NCI-H526 (cell line): ENCODE measurements around the gene OTOGL.
A peak's percentile ranks its signal among the peaks of the same experiment; 100 is the strongest.

ENCODE experiments used
- DNase-seq, 2 experiments: peaks; one replicate each; lab custom pipeline; 2025; lab: John Stamatoyannopoulos, UW

OTOGL gene

GRCh38 chr12:80186727-80187217 is 87.4 kb downstream of the OTOGL start:
- DNase-seq, result peak in 1 of 2 experiments; percentile 78

- DNase-seq, result no peak
These were observed 88.3 kb downstream of the OTOGL start for GRCh38 chr12:80187660-80188090.

- peak in 1 of 2 experiments; percentile 11 for DNase-seq
These were observed 89.2 kb downstream of the OTOGL start for GRCh38 chr12:80188576-80188975.

DNA sequence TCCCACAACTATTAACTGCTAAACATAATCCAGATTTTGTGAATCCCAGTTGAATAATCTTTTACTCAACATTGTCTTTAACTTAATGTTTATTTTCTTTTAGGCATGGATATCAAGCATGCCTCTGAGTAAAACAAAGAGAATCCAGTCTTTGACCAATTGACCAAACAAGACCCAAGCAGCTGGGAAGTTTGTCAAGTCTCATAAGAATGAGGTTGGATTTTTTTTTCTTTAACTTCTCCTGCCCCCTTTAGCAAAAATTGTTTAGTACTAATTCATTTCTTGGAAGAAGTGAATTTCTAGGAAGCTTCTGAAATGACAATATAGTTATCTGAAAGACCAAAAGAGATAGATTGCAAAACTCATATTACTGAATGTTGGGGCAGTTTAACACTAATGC is 89.9 kb downstream of the OTOGL start:
- no peak for DNase-seq

GRCh38 chr12:80190001-80190400 is 90.7 kb downstream of the OTOGL start:
- no peak for DNase-seq

- no peak for DNase-seq
These were observed 92.8 kb downstream of the OTOGL start for GRCh38 chr12:80192087-80192486.

DNA sequence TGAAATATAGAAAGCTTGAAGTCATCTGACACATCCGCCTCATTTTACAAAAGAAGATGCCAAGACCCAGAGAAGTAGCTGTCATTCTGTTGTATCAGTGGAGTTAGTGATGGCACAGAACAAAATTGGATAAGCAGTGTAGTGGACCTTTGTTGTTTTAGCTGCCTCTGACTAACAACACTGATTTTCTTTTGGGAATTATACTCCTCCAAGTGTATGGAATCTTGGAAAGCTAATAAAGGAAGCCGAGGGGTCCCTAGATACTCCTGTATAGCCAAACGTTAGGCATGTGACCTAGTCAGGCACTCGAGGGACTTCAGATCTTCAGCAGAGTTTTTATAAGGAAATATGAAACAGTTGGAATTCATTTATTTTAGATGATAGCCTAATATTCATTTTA is 94.5 kb downstream of the OTOGL start:
- no peak for DNase-seq

DNA sequence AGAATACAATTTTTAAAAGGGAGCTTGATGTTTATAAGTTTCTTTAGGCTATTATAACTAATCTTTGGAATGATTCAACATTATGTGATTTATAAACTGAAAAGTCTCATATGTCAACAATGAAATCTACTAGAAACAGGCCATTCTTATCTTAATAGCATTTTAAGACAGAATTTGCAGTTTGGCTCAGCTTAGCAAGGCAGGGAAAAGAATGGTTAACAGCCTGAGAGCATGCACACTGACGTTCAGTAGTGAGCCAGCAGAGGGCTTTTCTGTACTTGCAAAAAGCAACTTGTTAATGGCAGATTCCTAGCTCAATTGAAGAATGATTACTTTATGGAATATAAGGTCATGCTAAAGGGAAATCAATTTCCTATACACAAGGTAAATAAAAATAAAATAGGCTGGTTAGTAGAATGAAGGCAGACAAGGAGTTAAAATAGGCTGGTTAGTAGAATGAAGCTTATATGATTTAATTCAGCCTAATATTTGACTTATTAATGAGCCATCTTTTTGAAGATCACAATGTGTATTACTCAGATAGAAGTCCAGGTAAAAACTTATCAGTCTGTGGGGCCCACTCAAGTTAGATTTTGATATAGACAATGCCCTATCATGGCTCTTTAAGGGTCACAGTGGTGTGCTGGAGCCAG is 95.9 kb downstream of the OTOGL start:
- DNase-seq, result peak in 1 of 2 experiments; percentile 67

GRCh38 chr12:80195737-80196136 is 96.4 kb downstream of the OTOGL start:
- DNase-seq, result no peak

GRCh38 chr12:80196419-80196818 is 97.1 kb downstream of the OTOGL start:
- DNase-seq, result no peak

GRCh38 chr12:80198782-80199337 is 99.5 kb downstream of the OTOGL start:
- DNase-seq, result no peak

DNA sequence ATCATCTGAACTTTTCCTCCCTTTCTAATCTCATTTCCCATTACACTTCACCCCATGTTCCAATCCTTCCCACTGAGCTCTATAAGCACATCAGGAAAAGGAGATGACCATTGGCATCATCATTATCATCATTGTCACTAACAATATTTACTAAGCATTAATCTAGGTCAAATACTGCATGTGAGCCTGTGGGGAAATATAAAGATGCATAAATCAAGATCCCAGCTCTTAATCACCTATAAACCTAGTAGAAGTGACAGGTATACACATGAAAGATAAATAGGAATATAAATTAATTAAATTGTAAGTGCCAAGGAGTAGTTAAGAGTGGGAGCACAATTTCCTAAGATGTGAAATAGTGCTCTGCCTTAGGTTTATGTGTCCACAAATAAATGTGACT is 100.6 kb downstream of the OTOGL start:
- no peak for DNase-seq

- DNase-seq, result no peak
These were observed 101.1 kb downstream of the OTOGL start for GRCh38 chr12:80200414-80200813.

DNA sequence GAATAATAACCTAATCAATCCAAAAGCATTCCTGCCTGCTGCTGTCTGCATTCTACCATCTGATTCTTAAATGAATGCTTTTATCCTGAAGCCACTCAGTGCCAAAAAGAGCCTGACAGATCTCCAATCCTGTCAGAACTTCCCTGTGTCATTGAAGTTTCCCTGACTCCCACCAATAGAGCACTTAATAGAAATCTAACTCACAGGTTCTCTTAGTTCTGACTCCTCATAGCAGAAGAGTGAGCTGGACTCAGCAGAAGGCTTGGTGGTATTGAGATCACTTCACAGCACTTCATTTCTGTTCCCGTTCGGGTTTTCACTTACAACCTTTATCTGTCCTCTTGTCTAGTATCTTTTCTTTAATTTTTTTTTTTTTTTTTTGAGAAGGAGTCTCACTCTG is 102.6 kb downstream of the OTOGL start:
- no peak for DNase-seq

DNA sequence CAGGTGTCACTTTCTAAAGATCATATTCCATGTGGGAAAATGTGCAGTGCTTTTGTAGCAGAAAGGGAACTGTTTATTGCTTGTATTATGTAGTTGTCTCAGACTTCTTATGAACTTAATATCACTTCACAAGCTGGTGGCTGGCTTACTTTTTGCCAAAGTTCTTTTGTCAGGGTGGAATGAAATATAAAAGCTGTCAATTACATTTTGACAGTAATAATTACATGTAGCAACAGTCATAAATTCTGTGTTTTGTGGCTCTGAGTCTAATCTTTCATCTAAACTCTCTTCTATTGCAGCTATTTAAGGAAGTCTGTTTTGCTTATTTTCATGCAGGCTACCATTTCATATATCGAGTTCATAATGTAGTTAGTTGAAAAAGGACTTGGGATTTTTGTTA is 106.6 kb downstream of the OTOGL start:
- DNase-seq, result no peak

DNA sequence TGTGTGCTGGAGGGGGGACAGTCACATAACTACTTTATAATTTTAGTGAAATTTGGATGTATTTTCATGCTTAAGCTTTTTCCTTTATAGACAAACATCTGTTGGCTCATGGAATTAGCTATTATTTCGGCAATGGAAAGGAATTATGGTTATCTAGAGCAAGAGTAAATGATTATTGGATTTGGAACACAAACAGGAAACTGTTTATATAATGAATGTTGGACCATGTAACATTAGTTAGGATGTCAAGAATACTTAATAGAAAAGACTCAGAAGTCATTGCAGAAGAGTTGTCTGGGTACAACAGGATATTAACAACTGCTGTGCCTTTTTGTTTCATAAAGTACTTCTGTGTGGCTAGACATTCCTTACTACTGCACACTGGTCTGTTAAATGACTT is 108.7 kb downstream of the OTOGL start:
- no peak for DNase-seq

GRCh38 chr12:80211671-80212070 is 112.3 kb downstream of the OTOGL start:
- DNase-seq, result no peak

DNA sequence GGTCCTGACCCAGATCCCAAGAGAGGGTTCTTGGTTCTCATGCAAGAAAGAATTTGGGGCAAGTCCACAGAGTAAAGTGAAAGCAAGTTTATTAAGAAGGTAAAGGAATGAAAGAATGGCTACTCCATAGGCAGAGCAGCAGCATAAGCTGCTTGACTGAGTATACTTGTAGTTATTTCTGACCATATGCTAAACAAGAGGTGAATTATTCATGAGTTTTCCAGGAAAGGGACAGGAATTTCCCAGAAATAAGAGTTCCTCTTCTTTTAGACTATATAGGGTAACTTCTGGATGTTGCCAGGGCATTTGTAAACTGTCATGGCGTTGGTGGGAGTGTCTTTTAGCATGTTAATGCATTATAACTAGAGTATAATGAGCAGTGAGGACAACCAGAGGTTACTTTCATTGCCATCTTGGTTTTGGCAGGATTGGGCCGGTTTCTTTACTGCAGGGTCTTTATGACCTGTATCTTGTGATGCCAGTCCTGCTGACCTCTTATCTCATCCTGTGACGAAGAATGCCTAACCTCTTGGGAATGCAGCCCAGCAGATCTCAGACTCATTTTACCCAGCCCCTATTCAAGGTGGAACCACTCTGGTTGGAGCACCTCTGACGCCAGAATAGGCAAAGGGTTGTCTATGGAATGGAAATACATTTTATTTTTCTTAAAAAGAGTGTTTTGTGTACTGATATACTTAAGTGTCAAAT is 113.8 kb downstream of the OTOGL start:
- DNase-seq, result no peak

- no peak for DNase-seq
These were observed 114.5 kb downstream of the OTOGL start for GRCh38 chr12:80213871-80214270.

DNA sequence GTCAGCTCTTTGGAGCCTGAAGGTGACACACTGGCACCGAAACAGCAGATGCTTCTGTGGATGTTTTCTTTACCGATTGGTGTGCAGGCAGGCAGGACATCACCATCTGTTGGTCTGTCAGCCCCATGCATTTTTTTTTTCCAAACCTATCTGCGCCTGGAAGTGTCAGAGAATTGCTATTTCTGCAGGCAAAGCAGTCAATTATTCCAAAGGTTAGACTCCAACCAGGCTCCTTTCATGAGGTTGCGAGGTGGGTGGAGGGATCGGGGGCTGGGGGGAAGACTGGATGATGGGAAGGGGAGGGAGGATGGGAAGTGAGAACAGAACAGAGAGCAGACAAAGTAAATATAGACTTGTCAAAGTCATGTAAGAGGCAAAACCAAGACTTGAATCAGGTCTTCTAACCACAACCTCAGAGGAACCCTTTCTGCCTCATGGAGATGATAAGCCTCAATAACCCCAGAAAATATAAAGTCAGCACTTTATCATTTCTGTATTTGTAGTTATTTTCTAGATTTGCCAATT is 117.7 kb downstream of the OTOGL start:
- peak in 1 of 2 experiments; percentile 14 for DNase-seq

- DNase-seq, result peak in 1 of 2 experiments; percentile 23
These were observed 119.6 kb downstream of the OTOGL start for GRCh38 chr12:80218925-80219324.

DNA sequence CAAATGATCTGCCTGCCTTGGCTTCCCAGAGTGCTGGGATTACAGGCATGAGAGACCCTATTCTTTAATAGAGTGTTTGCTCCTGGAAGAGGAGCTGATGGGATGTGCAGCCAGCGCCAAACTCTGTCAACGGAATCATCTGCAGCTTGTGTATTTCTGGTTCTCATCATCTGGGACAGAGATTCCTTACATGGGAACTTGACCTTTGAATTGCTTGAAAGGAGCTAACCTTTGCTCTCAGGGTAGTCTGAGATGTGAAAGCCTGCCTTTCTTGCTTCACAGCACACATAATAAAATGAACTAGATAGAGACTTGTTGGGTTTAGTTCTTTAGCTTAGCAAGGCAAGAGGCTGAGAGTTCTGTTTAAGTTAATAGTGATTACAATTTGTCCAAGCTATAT is 120.0 kb downstream of the OTOGL start:
- no peak for DNase-seq

- DNase-seq, result no peak
These were observed 122.9 kb downstream of the OTOGL start for GRCh38 chr12:80222261-80222660.
